Stromal cell of bone marrow (primary cell): ENCODE results near the gene ACSS1.
A peak's percentile ranks its signal among the peaks of the same experiment; 100 is the strongest.
"Not testable (repeated sequence)": the region's sequence is repeated elsewhere in the genome, so short reads cannot be mapped to it uniquely, and the experiment has no call there.

Experiments used
- DNase-seq: peaks from one replicate; pipeline ENCODE4 v3.0.0-alpha.2; 2012; ENCODE audit warnings: low read depth

ACSS1 gene

DNA sequence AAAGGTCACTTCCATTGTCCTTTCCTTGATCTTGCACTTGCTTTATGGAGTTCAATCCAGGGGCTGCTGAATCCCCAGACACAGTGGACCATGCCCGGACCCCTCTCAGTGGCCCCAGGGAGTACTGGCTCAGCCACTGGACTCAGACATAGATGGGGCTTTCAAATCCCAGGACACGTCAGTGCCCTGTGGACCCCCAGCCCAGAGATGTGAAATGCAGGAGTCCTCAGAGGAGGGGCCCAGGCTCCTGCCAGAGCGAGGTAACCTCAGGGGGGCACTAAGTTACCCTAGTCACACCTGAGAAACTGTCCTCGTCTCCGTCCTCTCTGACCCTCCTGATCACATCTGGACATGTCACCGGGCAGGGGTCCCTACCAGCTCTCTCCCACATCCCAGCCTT, 46.7 kb downstream of the ACSS1 start:
- no peak for DNase-seq

DNA sequence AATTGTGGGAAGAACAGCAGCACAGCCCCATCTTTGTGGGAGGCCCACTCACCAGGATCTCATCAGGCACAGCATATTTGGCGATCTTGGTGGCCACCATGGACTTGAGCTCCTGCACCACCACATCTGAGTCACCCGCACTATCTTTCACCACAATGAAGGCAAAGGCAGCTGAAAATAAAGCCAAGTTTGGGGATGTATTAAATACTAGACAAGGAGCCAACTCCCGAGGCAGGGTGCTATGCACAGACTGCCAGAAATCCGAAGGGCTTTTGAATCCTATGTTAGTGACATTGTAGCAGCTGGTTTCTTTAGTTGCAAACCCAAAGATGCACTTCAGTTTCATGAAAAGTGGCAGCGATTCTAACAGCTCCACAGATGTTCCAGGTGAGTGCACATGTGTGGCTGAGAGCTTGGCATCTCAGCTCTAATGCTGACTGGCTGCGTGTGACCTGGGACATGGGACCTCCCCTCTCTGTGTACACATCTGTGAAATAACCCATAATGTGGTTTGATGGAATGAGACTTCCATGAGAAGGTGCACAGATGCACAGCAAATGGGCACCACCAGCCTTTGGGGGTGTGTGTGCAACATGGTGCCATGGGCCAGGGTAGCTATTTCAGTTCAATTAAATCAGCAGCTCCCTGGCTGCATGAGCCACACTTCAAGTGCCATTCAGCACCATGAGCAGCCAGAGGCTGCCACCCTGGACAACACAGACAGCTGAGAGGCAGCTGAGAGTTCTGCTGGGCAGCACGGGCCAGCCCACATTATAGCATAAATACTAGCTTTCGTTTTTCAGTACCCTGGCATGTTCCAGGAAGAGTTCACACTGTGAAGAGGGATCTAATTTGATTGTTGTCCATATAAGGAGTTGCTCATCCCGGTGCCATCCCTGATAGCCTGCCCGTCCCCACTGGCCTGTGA, 48.5 kb downstream of the ACSS1 start:
- DNase-seq: no peak

DNA sequence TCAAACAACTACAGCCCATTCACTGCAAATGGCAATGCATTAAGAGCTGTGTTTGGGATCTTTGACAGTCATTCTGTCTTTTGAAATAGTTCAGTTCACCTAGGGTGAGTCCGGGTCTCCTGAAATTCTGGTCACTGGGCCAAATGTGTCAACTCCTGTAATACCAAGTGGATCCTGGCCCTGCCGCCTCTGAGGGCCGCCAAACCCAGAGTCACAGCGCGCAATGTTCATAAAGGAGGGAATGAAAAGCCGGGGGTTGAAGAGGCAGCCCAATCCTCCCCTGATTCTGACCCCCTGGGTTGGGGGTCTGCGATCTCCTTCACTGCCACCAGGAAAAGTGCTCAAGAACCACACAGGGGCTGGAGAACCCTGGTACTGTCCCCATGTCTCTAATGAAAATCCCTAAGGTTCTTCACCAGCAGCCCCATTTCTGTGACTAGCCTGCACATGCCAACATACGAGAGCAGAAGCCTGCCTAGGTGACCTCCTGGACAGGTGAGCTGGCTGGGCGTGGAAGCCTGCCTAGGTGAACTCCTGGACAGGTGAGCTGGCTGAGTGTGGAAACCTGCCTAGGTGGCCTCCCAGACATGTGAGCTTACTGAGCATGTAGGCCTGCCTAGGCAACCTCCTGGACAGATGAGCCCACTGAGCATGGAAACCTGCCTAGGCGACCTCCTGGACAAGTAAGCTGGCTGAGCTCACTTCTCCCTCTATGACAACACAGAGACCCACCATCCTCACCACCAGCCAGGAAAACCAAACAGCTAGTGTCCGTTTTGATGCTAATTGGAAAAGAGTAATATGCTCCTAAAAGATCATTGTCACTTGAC, 49.3 kb downstream of the ACSS1 start:
- DNase-seq: no peak

DNA sequence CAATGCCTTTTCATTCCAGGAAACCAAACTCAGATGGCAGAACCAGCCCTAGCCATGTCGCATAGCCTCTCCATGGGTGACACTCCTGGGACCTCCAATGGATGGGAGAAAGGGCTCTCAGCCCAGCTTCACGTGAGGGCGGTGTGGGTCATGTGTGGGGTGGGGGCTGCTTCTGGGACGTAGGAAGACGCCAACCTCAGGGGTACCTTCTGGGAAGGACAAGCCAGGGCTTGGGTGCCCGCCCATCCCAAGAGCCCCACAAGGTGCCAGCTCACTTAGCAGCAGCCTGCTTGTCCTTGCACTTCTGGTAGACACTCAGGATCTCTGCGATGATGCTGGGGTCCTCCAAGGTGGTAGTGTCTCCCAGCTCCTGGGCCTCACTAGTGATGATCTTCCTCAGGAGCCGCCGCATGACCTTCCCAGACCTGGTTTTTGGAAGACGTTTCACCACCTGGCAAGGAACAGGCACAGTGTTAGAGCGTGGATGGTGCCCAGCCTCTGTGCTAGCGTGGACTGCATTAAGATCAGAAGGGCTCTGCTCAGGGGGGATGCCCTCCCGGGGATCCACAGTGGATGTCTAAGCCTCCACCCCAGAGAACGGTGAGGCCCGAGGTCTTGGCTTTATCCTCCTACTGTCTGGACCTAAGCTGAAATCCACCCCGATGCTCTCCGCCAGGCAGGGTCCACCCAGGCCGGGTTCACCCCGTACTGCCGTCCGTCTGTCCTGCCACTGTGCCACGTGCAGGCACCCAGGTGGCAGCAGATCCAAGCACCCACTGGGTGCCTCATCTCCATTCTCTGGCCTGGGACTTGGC, 50.2 kb downstream of the ACSS1 start:
- DNase-seq: no peak

DNA sequence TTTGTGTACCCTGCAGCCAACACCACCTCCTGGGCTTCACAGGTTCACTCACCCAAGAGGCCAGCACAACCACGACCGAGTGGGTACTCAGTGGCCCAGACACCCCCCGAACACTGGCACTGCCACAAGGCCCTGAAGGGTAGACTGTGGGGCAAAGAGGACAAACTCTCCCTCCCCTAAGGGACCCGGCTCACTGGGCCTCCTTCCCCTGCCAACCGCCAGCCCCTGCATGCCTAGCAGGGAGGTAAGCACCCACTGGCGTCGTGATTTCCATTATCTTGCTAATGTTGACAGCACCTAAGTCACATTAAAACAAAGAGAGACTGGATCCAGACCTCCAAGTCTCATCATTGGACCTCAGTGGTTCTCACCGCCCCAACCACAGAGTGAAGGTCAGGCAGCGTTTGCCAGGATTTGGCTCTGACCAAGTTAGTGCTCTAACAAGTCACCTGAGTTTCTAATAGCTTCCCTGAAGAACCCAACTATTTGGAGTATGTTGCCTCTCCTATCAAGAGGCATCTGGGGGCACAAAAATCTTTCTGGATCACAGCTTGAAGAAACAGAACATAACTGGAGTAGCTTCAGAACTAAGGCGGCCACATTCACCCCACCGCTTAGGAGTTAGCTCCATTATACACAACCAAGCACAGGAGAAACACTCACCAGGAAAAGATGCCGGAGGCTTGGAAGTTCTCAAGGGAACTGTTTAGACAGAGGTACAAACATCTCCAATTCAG, 51.3 kb downstream of the ACSS1 start:
- DNase-seq: no peak

DNA sequence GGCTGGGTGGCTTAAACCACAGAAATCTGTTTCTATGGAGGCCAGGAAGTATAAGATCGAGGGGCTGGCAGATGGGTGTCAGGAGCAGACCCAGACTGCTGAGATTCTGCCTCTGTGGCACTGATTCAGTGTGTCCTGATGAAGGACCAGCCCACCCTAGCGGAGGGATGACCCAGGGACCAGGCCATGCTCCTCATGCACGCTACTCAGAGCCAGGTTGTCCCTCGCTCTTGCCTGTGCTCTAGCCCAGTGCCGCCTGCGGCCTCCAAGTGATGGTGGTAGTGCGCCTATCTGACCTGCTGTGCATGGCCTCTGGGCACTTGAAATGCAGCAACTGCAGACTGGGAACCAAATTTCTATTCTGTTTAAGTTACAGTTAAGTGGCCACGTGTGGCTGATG, 52.3 kb downstream of the ACSS1 start:
- no peak for DNase-seq

DNA sequence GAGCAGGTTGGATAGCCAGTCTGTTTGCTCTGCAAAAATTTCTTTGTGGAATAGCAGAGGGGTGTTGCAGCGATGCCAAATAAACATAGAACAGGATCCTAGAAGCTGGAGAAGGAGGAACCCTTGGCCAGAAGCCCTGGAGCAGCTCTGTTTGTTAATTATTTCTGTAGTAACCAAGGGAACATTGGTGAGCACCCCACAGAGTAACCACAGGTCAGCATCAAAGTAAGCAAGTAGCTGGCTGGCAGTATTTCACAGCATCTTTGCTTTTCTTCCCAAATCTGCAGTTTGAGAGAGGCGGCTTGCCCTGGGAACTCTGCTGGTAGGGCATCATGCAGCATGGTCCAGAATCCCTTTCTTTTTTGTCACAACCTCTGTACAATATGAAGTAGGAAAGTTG, 52.7 kb downstream of the ACSS1 start:
- DNase-seq: no peak

DNA sequence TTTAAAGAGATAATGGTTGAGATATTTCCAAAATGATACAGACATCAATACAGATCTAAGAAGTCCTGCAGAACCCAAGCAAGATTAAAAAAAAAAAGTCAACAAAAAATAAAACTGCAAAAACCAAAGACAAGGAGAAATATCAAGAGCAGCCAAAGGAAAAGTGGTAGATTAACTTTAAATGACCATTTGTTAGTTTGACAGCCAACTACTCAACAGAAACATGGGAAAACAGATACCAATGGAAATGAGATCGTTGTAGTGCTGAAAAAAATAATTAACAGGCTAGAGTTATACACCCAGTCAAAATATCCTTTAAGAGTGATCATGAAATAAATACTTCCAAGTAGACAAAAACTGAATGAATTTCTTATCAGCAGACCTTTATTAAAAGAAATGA, 54.9 kb downstream of the ACSS1 start:
- DNase-seq: no peak

DNA sequence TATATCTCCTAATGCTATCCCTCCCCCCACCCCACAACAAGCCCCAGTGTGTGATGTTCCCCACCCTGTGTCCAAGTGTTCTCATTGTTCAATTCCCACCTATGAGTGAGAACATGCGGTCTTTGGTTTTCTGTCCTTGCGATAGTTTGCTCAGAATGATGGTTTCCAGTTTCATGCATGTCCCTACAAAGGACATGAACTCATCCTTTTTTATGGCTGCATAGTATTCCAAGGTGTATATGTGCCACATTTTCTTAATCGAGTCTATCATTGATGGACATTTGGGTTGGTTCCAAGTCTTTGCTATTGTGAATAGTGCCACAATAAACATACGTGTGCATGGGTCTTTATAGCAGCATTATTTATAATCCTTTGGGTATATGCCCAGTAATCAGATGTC, 56.6 kb downstream of the ACSS1 start:
- DNase-seq: not testable (repeated sequence)

DNA sequence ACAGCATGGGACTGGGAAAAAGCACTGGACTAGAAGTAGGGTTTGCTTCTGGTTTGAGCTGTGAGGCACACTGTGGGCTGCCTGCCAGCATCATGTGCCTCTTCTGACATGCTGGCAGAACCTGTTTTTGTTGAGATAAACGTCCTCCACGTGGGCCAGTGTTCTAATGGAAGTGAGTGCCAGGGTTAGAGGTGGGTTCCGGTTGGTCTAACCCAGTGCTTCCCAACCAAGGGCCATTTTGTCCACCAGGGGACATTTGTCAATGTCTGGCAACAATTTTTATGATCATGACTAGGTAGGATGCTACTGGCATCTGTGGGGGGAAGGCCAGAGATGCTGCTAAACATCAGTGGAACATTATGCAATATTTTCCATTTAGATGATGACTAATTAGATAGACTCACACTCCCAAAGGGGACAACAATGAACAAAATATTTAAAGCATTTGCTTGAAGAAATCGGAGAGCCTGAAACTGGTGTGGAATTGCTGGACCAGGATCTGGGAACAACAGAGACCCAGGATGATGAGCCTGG, 57.6 kb downstream of the ACSS1 start:
- DNase-seq: peak; percentile 83

DNA sequence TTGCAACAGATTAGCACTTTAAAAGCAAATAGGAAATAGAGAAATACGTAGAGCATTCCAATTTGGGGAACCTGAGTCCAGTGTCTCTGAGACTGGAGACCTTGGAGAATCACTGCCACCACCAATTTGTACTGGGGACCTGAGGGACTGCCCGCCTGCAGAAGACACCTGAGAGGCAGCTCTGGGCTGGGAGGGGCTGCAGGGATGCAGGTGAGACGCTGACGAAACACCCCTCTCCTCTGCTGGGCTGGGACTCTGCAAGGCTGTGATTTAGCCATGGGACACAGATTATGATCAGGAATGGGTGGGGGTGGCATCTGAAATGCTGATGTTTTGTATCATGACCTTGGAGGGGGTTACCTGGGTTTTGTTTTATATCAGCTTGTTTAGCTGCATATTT, 58.4 kb downstream of the ACSS1 start:
- no peak for DNase-seq

DNA sequence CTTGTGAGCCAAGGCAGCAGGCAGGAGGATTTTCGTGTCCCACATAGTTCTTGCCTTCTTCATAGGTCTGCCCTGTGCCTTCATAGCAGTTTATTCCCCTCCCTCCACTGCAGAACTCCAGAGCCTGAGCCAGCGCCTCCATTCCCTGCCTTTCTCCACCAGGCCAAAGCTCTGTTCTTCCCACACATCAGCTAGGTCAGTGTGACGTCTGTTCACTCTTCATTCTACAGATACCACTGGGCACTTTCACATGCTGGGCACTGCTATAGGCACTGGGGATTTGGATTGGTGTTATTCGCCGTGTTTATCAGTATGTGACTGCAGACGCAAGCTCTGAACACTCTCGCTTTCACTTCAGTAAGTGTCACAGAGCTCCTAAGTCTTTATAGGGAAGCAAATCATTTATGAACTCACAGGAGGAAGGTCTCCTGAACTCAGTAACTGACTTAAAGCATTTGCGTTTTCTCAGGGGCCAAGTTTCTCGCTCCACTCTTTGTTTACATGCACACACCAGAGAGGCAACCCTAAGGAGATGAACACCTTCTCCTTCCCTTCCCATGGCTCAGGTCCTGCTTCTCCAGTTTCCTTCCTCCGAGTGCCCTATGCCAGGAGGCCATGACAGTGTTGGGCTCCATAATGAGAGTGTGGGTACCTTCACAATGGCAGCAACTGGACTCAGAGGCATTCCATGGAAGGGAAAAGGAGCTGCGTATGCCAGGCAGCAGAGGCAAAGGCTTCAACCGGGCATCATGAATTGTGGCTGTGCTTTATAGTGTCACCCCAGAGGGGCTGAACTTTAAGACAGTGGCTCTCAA, 59.1 kb downstream of the ACSS1 start:
- DNase-seq: no peak

DNA sequence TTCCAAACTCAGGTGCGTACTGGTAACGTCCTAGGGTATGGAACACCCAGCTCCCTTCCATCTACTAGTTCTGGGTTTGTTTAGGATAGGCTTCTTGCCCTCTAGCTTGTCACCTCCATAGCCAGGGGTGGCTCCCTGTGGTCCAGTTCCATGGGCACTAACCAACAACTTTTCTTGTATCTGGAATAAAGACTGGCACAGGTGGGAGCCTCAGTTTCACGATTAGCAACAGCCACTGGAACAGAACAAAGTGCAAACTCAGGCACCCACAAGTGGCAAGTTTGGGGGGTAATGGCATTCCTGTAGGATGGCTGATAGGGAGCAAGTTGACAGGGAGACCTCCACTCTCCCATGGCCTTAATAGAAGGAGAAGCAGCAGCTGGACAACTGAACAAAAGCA, 59.8 kb downstream of the ACSS1 start:
- DNase-seq: no peak

DNA sequence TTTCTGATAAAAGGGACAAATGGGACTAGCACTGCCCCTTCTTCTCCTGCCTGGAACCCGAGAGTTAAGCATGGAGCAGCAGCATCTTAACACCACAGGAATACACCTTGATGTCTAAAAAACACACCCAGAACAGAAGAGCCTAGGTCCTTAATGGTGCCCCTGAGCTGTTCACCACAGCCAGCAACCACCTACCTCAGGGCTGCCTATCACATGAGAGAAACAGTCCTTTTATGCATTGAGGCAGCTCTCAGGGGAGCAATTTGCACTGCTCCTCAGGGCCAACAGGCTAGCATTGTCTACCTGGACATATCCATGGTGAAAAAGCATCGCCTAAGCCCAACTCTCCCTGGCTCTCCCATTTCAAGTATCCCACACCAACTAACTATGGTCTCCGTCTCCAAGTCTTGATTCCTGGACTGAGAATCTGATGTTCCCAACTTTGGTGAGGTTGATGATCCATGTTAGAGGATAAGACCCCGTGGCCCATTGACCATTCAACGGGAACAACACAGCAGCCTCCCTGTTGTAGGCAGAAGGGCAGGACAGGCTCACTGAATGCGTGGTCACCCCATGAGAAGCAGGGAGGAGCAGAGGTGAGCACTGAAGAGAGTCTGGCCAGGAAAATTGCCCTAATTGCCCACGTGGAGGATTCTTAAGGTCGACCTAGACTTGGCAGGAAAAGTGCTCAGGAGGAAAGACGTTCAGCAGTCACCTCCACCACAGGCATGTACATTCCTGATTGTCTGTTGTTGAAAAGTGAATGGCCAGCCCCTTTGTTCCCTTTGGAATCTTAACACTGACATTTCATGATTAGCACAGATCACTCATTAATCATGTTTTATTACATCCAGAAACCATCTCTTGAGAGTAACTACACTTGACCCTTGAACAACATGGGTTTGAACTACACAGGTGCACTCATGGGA, 61.2 kb downstream of the ACSS1 start:
- no peak for DNase-seq

DNA sequence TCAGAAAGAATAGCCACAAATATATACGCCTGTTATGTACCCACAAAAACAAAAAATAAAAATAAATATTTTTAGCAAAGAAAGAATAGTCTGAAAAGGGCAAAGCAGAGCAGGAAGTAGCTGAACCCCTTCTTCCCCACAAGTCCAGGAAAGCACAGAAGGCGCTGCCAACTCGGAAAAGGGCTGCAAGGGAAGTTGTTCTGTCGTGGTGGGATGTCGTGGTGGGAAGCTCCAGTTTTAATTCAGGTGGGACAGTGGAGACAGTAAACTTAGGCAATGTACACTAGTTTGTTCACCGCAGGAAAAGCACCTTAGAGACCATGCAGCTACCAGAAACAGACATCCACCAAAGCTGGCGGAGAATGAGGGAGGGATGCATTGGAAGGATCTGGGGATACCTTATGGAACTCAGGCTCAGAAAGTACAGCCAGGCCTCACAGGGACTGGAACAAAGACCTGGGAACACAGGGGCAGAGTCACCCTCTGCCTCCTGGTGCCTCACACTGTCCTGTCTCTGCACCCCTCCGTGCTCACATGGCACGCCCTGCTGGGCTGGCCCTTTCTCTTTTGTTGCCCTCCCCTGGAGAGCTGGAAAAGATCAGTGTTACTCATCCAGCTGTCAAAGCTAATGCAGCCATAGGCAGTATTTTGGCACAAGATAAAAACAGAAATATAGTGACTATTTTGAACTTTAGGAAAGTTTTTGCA, 62.0 kb downstream of the ACSS1 start:
- no peak for DNase-seq

DNA sequence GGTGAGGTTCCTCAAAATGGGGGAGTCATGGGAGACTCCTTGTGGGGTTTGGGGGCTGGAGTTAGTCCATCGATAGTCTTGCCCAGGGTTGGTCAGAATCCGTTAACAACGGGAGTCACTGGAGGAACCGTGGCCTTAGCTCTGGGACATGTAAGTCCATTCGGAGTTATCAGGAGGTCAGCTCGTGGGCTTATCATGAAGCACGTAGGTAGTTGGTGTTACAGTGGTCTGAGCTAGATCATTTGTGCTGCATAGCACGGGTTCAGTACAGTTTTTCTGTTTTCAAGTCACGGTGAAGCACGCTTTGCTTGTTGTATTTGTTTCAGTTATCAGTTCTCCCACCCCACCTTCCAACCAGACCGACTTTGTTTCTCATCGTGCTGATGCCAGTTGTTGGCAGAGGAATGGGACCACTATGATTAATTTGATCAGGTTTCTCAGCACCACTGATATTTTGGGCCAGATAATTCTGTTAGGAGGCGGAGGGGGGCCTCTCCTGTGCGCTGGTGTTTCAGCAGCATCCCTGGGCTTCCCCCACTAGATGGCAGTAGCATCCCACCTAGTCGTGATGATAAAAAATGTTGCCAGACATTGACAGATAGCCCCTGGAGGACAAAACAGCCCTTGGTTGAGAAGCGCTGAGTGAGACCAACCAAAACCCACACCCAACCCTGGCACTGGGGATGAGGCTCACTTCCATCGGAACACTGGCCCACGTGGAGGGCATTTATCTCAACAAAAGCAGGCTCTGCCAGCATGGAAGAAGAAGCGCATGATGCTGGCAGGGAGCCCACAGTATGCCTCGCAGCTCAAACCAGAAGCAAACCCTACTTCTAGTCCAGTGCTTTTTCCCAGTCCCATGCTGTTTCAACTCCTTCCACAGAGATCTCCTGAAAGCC, 63.2 kb downstream of the ACSS1 start:
- DNase-seq: peak; percentile 57

DNA sequence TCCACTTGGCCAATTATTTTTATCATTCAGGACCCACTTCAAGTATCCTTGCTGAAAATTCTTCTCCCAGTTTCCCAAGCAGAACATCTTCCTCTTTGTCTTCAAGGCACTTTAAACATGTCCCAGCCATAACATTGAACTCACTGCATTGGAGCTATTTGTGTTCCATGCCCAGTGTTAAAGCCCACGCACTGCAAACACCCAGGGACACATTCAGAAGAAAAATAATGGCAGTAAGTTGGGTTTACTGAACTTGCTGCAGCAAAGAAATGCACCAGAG, 63.8 kb downstream of the ACSS1 start:
- no peak for DNase-seq
